Neural cell (in vitro differentiated cells): ENCODE measurements around the gene DDX47.

Experiments
- CTCF ChIP-seq: fragments of 450-650 bp; IDR thresholded peaks from 2 replicates; pipeline ENCODE4 v1.5.1; 2014; ENCODE audit warnings: antibody characterized with exemption, mild to moderate bottlenecking, moderate library complexity; ENCODE audit not compliant: poor library complexity, severe bottlenecking
- EP300 ChIP-seq: fragments of 450-650 bp; conservative IDR thresholded peaks from 2 replicates; pipeline ENCODE4 v1.6.1; 2014; ENCODE audit warnings: antibody characterized with exemption, mild to moderate bottlenecking, moderate library complexity; ENCODE audit not compliant: poor library complexity, severe bottlenecking
- MXI1 ChIP-seq: fragments of 450-650 bp; conservative IDR thresholded peaks from 2 replicates; pipeline ENCODE4 v1.6.1; 2014; ENCODE audit warnings: antibody characterized with exemption, mild to moderate bottlenecking; ENCODE audit not compliant: poor library complexity, severe bottlenecking
- POLR2AphosphoS5 ChIP-seq: IDR thresholded peaks from 2 replicates; pipeline ENCODE4 v1.6.1; 2012
- REST ChIP-seq: IDR thresholded peaks from 2 replicates; pipeline ENCODE4 v1.6.1; 2012; ENCODE audit warnings: borderline replicate concordance
- TAF1 ChIP-seq: IDR thresholded peaks from 2 replicates; pipeline ENCODE4 v1.6.1; 2012; ENCODE audit warnings: low read depth

- peak; percentile 40 for TF ChIP-seq TAF1
- TF ChIP-seq POLR2AphosphoS5 = peak; percentile 84
- TF ChIP-seq CTCF = peak; percentile 98
- peak; percentile 98 for TF ChIP-seq MXI1
- peak; percentile 34 for TF ChIP-seq REST
- no peak for TF ChIP-seq EP300
Observed at GRCh38 chr12:12813120-12814101, at the start of gene DDX47.
